Measurements from ENCODE around the gene MTNR1B. TPM values are rescaled to one million over a fixed set of nuclear protein-coding genes. Genes with fewer than 3 reads are reported as not detected.

Gene MTNR1B
- total and polyA plus RNA-seq, 10 of the 15 experiments (the other 5 are each of a cell fraction or from before 2014, with no cell fraction given): not detected

- RAD21 ChIA-PET (ENCODE audit: unreplicated experiment): no interaction called here
- H3K4me2 ChIP-seq (ENCODE audit: control insufficient read depth, insufficient read depth): no peak overlapping the region
- no peak overlapping the region for H2AFZ ChIP-seq (ENCODE audit: control insufficient read depth, low read depth, low read length)
- no peak overlapping the region for H3K27ac ChIP-seq (ENCODE audit: control insufficient read depth, insufficient read depth)
- no peak overlapping the region for H3K4me3 ChIP-seq
- no peaks in the 10 kb centered on the region for H3K36me3 ChIP-seq (ENCODE audit: control insufficient read depth in 2 of 2, insufficient read depth in 2 of 2, low read length in 1 of 2)
- DNase-seq (ENCODE audit: low read depth, low spot score) (no peak), FAIRE-seq (no peak), ATAC-seq (no peak)
- H3K9me3 ChIP-seq (replicated peaks; ENCODE audit: control insufficient read depth, insufficient read depth, low read length): no peaks in the 10 kb centered on the region; the same call in 2 of the 3 replicates
- no peaks in the 10 kb centered on the region for H4K20me1 ChIP-seq (ENCODE audit: control insufficient read depth, insufficient read depth)
- SMC1A ChIA-PET (ENCODE audit: uncharacterized antibody, unreplicated experiment): no interaction called here
- no peaks in the 10 kb centered on the region for H3K27me3 ChIP-seq (replicated peaks in 1 of 2; ENCODE audit: control insufficient read depth in 2 of 2, insufficient read depth in 2 of 2, low read length in 1 of 2)
- TF ChIP-seq LARP7 (IDR thresholded peaks at IDR 0.05) (no peak), ZNF207 (IDR thresholded peaks at IDR 0.05; ENCODE audit: borderline replicate concordance) (no peak), MAX (IDR thresholded peaks at IDR 0.05; ENCODE audit: low read depth, low read length) (no peak), NFYB (IDR thresholded peaks at IDR 0.05; ENCODE audit: insufficient read depth, low read depth, low read length) (no peak), YBX1 (IDR thresholded peaks at IDR 0.05) (no peak), IKZF1 (conservative IDR thresholded peaks at IDR 0.05) (no peak), RAD21 (IDR thresholded peaks at IDR 0.05; ENCODE audit: insufficient read depth, low read depth, low read length) (no peak), NFIC (IDR thresholded peaks at IDR 0.05; ENCODE audit: low read depth, low read length) (no peak), CHD2 (IDR thresholded peaks at IDR 0.05; ENCODE audit: borderline replicate concordance, low read depth, low read length) (no peak), FOXK2 (IDR thresholded peaks at IDR 0.05) (no peak), EGR1 (IDR thresholded peaks at IDR 0.05; ENCODE audit: borderline replicate concordance in 1 of 2, low read depth in 2 of 2, low read length in 2 of 2) (no peak), BRCA1 (IDR thresholded peaks at IDR 0.05; ENCODE audit: low read depth, low read length) (no peak), RBBP5 (conservative IDR thresholded peaks at IDR 0.05) (no peak), CREB1 (IDR thresholded peaks at IDR 0.05; ENCODE audit: low read depth) (no peak), USF1 (IDR thresholded peaks at IDR 0.05; ENCODE audit: borderline replicate concordance, extremely low read length, insufficient read depth, low read depth, low read length) (no peak), SUPT20H (IDR thresholded peaks at IDR 0.05; ENCODE audit: borderline replicate concordance, control insufficient read depth, low read depth, low read length) (no peak), BMI1 (IDR thresholded peaks at IDR 0.05; ENCODE audit: borderline replicate concordance) (no peak), SIN3A (IDR thresholded peaks at IDR 0.05; ENCODE audit: low read depth, low read length) (no peak), MYB (IDR thresholded peaks at IDR 0.05; ENCODE audit: borderline replicate concordance, low read depth, low read length) (no peak), CBX3 (IDR thresholded peaks at IDR 0.05; ENCODE audit: borderline replicate concordance, low read depth) (no peak)
- BruUV-seq (replicated peaks): no TSS peak
- H3K79me2 ChIP-seq (ENCODE audit: control insufficient read depth, insufficient read depth, low read length): no peaks in the 10 kb centered on the region
- CTCF ChIA-PET: no interaction called here
- POLR2A ChIA-PET: no interaction called here
- WGBS (ENCODE audit: insufficient coverage, insufficient replicate concordance, low lambda C conversion rate, missing lambda C conversion rate): 55% methylated on average over 11 of the region's 11 CpGs
- no peak overlapping the region for H3K9ac ChIP-seq (ENCODE audit: control insufficient read depth, insufficient read depth, low read length)
- in situ Hi-C loops (cut with MboI): no loop called here
- no peaks in the 10 kb centered on the region for H3K4me1 ChIP-seq (ENCODE audit: control insufficient read depth, insufficient read depth, low read length)
- intact Hi-C loops (cut with micrococcal nuclease; ENCODE audit: unreplicated experiment): no loop called here
These were observed 39.8 kb upstream of the MTNR1B start for GRCh38 chr11:92929653-92930052.
